Suppressor macrophage treated with lipopolysaccharide for 4 hours (primary cell): Measurements from ENCODE around the gene BAIAP2.
"Not testable (repeated sequence)": the region's sequence is repeated elsewhere in the genome, so short reads cannot be mapped to it uniquely, and the experiment has no call there.

ENCODE experiments used
- DNase-seq: peaks from one replicate; pipeline ENCODE4 v3.0.0-alpha.2; 2020

Gene BAIAP2

DNA sequence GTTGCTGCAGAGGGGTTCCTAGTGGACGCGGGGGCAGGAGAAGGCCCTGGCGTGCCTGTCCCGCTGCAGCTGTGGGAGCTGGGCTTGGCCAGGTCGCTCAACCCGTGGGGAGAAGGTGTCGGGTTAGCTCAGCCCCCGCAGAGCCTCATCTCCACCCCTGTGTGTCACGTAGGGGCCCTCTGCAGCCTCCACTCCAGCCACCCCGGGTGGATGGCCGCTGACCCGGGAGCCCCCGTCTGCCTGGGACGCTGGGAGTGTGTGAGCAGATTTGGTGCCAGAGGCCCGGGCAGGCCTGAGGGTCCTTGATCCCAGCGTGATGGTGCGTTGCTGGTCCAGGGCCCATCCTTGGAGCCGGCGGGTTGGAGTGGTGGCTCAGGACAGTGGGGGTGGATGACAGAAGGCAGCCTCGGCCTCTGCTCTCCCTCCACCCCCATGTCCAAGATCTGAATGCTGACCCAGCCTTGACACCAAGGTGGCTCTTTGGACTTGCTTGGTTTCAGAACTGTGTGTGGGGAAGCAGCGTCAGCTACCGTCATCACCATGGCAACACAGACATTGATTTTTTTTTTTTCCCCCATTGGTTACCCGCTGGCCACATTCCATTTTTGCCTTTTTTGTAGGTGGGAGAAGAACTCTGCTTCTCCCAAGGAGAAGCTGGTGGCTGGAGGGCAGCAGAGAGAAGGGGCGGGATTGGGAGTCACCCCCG lies 35.7 kb downstream of the BAIAP2 start:
- DNase-seq: no peak

- DNase-seq: no peak
These were observed 37.1 kb downstream of the BAIAP2 start for GRCh38 chr17:81071761-81072741.

DNA sequence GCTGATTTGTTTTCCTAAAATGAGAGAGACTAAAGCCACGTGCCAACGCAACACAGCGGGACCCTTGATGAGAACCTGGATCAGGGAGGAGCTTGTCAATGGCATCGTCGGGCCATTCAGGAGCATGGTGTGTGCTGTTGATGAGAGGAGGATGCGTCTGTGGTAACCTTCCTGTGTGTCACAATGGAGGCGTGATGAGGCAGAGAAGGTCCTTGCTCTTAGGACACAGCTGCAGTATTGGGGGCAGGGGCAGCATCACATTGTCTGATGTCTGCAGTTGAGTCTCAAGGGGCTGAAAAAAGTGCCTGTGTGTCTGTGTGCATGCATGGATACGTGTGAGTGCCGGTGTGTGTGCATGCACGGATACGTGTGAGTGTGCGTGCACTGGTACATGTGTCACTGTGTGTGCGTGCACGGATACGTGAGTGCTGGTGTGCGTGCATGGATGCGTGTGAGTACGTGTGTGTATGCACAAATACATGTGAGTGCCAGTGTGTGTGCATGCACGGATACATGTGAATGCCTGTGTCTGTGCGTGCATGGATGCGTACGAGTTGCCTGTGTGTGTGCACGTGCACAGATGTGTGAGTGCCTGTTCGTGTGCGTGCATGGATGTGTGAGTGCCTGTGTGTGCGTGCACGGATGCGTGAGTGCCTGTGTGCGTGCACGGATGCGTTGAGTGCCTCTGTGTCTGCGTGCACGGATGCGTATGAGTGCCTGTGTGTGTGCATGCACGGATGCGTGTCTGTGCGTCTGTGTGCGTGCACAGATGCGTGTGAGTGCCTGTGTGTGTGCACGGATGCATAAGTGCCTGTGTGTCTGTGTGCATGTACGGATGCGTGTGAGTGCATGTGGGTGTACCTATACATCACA lies 39.3 kb downstream of the BAIAP2 start:
- DNase-seq: no peak

DNA sequence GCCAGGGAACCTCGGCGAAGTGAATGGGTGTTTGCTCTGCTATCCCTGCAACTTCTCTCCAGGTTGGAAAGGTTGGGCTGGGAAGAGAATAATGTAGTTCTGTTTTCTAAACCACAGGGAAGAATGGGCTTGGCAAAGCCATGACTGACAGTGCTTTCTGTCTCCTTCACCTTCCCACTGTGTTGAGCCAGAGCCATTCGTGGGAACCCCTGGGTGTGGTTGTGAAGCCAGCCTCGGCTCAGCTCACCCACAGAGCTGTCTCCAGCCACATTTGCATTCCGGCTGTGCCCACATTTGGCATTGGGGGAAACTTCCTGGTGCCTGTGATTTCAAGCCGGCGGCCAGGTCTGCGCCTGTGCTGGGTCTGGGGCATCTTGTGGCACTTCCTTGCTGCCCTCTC lies 39.9 kb downstream of the BAIAP2 start:
- no peak for DNase-seq

- no peak for DNase-seq
These were observed 40.4 kb downstream of the BAIAP2 start for GRCh38 chr17:81075307-81075706.

DNA sequence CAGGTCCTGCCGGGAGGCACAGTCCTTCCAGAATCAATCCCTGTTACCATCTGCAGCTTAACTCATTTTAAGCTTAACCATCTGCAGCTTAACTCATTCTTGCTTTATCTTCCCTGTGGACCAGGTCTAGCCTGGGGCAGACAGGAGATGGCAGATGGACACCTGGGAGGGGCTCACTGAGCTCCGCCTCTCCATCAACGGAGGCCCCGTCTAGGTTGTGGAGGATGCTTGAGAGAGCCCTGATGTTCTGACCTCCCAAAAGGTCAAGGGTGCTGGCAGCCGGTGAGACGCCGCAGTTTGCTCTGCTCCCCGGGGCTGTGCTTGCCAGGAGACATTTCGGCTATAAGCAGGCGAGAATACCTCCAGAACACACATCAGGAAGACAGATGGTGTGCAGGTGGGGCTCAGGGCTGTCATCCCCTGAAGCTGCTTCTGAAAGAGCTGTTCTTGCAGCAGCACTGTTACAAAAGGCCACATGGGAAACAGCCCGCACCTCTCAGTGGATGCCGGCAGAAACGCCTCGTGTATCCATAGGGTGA lies 41.3 kb downstream of the BAIAP2 start:
- no peak for DNase-seq

DNA sequence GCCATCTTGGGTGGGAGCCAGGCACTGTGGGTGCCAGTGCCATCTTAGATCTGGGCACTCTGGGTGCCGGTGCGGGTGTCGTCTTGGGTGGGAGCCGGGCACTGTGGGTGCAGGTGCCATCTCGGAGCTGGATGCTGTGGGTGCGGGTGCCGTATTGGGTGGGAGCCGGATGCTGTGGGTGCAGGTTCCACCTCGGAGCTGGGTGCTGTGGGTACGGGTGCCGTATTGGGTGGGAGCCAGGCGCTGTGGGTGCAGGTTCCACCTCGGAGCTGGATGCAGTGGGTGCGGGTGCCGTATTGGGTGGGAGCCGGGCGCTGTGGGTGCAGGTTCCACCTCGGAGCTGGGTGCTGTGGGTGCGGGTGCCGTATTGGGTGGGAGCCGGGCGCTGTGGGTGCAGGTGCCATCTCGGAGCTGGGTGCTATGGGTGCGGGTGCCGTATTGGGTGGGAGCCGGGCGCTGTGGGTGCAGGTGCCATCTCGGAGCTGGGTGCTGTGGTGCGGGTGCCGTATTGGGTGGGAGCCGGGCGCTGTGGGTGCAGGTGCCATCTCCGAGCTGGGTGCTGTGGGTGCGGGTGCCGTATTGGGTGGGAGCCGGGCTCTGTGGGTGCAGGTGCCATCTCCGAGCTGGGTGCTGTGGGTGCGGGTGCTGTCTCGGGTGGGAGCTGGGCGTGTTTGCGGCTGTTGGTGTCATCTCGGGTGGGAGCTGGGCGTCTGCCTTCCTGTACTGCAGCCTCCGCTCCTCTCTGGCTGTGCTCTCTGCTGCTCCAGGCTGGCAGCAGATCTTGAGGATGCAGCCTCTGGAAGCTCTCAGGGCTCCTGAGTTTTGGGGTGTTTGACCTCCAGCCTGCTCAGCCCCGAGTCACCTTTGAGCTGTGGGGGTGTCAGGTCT lies 43.3 kb downstream of the BAIAP2 start:
- DNase-seq: not testable (repeated sequence)

DNA sequence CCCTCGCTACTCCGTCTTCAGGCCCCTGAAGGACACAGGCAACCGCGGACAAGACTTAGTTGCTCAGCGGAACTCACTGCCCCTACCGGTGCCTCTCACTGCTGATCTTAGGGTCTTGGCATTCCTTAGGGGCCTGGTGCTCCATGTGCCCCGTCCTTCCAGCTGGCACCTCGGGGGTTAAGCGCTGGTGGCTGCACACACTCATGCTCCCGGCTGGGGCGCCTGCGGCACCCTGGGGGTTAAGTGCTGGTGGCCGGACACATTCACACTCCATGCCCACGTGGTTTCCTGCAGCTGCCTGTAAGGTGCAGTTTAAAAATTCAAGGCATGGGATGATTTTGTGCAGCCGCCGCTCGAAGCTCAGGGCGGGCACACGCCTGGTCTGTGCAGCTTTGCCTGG lies 45.1 kb downstream of the BAIAP2 start:
- no peak for DNase-seq

- DNase-seq: no peak
These were observed 46.5 kb downstream of the BAIAP2 start for GRCh38 chr17:81081222-81082176.

GRCh38 chr17:81082177-81083073 lies 47.5 kb downstream of the BAIAP2 start:
- no peak for DNase-seq

- no peak for DNase-seq
These were observed 48.3 kb downstream of the BAIAP2 start for GRCh38 chr17:81083125-81083765.

DNA sequence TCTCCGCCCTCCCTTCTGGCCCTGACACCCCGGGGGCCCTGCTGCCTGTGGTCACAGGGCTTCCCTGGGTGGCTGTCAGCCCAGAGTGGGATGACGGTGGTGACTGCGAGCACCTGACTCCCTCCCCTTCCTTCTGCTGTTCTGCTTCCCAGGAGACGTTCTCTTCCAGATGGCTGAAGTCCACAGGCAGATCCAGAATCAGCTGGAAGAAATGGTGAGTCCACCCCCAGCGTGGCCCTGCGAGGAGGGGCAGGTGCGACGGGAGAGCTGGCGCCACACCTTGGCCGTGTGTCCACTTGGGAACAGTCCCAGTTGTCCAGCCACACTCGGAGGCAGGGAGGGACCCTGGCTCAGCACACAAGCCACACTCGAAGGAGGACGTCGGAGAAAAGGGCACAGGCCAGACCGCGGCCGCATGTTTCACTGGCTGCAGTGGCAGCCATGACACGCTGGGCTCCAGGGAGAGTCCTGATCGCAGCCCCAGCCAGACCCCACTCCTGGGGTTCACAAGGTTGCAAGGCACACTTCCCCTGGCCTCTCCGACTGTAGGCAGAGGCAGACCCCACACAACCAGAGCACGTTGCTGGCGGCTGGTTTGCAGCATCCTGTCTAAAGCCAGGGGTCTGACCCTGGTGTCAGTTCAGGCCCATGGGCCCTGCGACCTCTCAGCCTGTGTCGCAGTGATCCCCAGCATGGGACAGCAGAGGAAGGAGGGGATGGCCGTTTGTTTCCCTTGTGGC lies 49.9 kb downstream of the BAIAP2 start:
- DNase-seq: no peak

- DNase-seq: no peak
These were observed 50.5 kb downstream of the BAIAP2 start for GRCh38 chr17:81085420-81085911.

DNA sequence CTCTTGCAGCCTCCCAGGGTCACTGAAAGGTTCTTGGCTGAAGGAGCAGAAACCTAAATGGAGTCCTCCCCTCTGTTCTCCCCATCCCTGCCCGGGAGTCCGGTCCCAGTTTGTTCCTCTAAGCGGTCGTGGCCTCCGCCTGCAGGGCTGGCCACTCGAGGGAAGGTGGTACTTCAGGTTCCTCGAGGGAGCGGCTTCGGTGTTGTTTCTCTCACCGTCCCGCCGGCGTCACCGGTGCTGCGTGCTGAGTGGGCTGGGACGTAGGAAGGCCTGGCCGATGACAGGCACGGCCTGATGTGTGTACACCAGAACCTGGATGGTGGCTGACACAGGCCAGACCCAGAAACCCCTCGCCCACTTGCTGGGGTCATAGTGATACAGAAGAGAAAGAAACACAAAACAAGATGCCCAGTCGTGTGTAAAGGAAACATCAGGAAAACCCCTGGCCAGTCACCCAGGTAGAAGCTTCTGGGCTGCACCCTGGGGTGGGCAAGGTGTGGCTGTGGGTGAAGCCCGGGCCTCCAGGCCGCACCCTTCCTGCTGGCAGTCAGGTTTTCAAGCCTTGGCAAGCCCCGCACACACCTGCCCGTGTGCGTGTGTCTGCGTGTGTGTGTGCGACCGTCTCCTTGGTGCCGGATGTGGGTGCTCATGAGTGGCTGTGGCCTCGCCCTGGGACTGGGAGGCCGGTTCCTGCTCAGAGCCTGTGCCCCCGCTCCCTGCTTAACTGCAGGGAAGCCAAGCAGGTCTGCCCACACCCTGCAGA lies 52.0 kb downstream of the BAIAP2 start:
- DNase-seq: no peak

DNA sequence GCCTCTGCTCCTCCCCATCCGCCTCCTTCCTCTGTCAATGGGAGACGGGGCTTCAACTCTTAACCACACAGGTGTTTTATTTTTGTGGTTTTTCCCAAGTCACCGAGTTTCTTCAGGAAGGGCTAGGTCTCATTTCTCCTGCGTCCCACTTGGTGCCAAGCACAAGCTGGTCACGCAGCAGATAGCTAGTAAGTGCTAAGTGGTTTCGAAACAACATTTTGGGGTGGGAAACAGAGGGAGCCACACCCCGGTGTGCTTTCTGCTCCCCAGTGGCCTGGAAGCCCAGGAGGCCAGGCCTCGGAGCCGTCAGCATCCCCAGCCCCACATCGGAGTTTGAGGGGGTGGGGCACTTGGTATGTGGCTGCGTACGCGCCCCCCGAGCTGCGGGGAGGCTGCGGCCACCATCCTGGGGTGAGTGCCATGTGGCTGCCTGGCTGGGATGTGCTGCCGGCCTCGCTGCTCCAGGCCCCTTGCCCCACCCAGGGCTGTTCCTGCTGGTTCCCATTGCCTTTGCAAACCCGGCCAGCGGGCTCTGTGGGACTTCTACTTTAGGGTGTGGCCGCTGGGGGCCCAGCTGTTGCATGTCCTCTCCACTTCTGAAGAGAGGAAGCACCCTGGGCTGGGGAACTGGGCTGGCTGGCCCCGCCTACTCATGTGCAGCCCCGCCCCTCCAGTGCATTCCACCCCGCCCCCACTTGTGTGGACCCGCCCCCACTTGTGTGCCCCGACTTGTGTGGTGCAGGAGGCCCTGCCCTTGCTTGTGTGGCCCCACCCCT lies 55.6 kb downstream of the BAIAP2 start:
- DNase-seq: peak; percentile 87

DNA sequence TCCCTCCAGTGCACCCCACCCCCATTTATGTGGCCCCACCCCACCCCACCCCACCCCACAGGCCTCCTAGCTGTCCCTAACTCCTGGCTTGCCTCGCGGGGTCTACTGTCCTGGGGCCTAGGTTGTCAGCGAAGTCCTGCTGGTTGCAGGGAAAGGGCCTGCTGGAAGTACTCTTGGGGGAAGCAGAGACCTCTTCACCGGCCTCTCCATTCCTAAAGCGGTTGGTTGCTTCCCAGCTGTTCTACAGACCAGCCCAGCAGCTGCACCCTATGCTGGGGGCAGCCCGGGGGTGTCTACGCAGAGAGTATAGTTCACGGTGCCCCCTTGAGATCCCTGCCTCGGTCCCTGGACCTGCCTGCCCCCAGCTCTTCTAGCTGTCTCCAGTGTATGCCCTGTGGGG lies 56.2 kb downstream of the BAIAP2 start:
- DNase-seq: no peak
